Peyer's patch (tissue), 4 donors: ENCODE results near the gene CDH23.

Experiments
- CTCF ChIP-seq, 6 experiments: fragments of 450-650 bp in 4 of 6; fragments of 200-600 bp in 2 of 6; sonication (generic) in 1 of 6; IDR thresholded peaks; one replicate each; pipeline ENCODE4 v1.5.1; 2017 to 2019; ENCODE audit warnings: antibody characterized with exemption in 6 of 6, mild to moderate bottlenecking in 3 of 6, moderate library complexity in 1 of 6
- POLR2A ChIP-seq, 2 donors: fragments of 450-650 bp; IDR thresholded peaks; one replicate each; pipeline ENCODE4 v1.5.1; 2017; ENCODE audit warnings: antibody characterized with exemption in 2 of 2, mild to moderate bottlenecking in 2 of 2, moderate library complexity in 2 of 2

DNA sequence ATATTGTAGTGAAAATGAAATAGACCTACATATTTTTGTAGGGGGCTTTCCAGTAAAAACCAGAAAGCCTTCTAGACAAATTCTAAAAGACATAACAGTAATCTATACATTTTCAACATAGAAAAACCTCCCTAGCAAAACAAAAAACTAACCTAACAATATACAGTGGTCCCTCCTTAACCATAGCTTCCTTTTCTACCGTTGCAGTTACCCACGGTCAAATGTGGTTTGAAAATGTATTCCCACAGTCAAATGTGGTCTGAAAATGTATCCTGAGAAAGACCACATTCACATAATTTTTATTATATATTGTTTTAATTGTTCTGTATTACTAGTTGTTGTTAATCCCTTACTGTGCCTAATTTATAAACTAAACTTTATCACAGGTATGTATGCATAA lies 448.0 kb downstream of the CDH23 start:
- TF ChIP-seq CTCF (IDR thresholded peaks at IDR 0.05) (no peak), POLR2A (IDR thresholded peaks at IDR 0.05) (no peak)
